HG02588 (cell line): ENCODE measurements around the gene ZNF287.
"Not testable (repeated sequence)": the region's sequence is repeated elsewhere in the genome, so short reads cannot be mapped to it uniquely, and the experiment has no call there.

ENCODE experiments used
- ATAC-seq: cut with Tn5 transposase; IDR thresholded peaks from one replicate; pipeline ENCODE4 v1.9.1; 2021; ENCODE audit warnings: mild to moderate bottlenecking, moderate library complexity; ENCODE audit not compliant: unreplicated experiment

Gene ZNF287

GRCh38 chr17:16568541-16569357, at the start of gene ZNF287:
TSS of gene ZNF287 (minus strand) at chr17:16569204. CDS start at chr17:16567731, 1,473 bp downstream.
- peak; percentile 93 for ATAC-seq

GRCh38 chr17:16617481-16618060, 48.6 kb upstream of the ZNF287 start:
- no peak for ATAC-seq

GRCh38 chr17:16599537-16599936, 30.5 kb upstream of the ZNF287 start:
- no peak for ATAC-seq

- no peak for ATAC-seq
These were observed 24.5 kb upstream of the ZNF287 start for GRCh38 chr17:16593356-16594102.

- peak; percentile 70 for ATAC-seq
These were observed 20.3 kb upstream of the ZNF287 start for GRCh38 chr17:16589097-16589969.

- ATAC-seq: no peak
These were observed 16.8 kb upstream of the ZNF287 start for GRCh38 chr17:16585796-16586195.

GRCh38 chr17:16584273-16584995, 15.4 kb upstream of the ZNF287 start:
- ATAC-seq: no peak

GRCh38 chr17:16583781-16584180, 14.8 kb upstream of the ZNF287 start:
- ATAC-seq: no peak

GRCh38 chr17:16573466-16573865, 4.5 kb upstream of the ZNF287 start:
- no peak for ATAC-seq

GRCh38 chr17:16569358-16569712, 331 bp upstream of the ZNF287 start:
- no peak for ATAC-seq

GRCh38 chr17:16552637-16553045, 16.4 kb downstream of the ZNF287 start:
- ATAC-seq: no peak

GRCh38 chr17:16551878-16552636, 16.9 kb downstream of the ZNF287 start:
- no peak for ATAC-seq

GRCh38 chr17:16537130-16537458, 31.9 kb downstream of the ZNF287 start:
- no peak for ATAC-seq

- no peak for ATAC-seq
These were observed 34.8 kb downstream of the ZNF287 start for GRCh38 chr17:16534236-16534635.

GRCh38 chr17:16529906-16530305, 39.1 kb downstream of the ZNF287 start:
- ATAC-seq: no peak

GRCh38 chr17:16527298-16527697, 41.7 kb downstream of the ZNF287 start:
- no peak for ATAC-seq

- not testable (repeated sequence) for ATAC-seq
These were observed 43.4 kb downstream of the ZNF287 start for GRCh38 chr17:16525556-16525955.

GRCh38 chr17:16521070-16521727, 47.8 kb downstream of the ZNF287 start:
- peak; percentile 73 for ATAC-seq

- ATAC-seq: no peak
These were observed 50.0 kb downstream of the ZNF287 start for GRCh38 chr17:16519021-16519420.
